Mesodermal cell (in vitro differentiated cells): ENCODE data around the gene KLHL4.
"Not testable (repeated sequence)": the region's sequence is repeated elsewhere in the genome, so short reads cannot be mapped to it uniquely, and the experiment has no call there.

Source experiments
- H3K27ac ChIP-seq: 2 replicates; pipeline ENCODE4 v1.7.0; 2013; ENCODE audit warnings: mild to moderate bottlenecking, low read depth, low read length, moderate library complexity; ENCODE audit not compliant: severe bottlenecking
- H3K36me3 ChIP-seq: 2 replicates; pipeline ENCODE4 v1.7.1; 2013; ENCODE audit warnings: mild to moderate bottlenecking, low read length, moderate library complexity; ENCODE audit not compliant: control insufficient read depth, insufficient read depth
- H3K4me1 ChIP-seq: one replicate; pipeline ENCODE4 v1.7.1; 2013; ENCODE audit warnings: mild to moderate bottlenecking, low read length; ENCODE audit not compliant: insufficient read depth, control insufficient read depth, poor library complexity, severe bottlenecking
- H3K4me3 ChIP-seq: 2 replicates; pipeline ENCODE4 v1.7.0; 2013; ENCODE audit warnings: low read length, control low read depth, mild to moderate bottlenecking; ENCODE audit not compliant: insufficient read depth, poor library complexity, severe bottlenecking; ENCODE audit errors: extremely low read depth
- H3K9me3 ChIP-seq: 2 replicates; pipeline ENCODE4 v1.7.1; 2013; ENCODE audit warnings: mild to moderate bottlenecking, low read length, moderate library complexity; ENCODE audit not compliant: control insufficient read depth
- WGBS, 2 experiments: methylation state at CpG; one replicate each; pipeline ENCODE4 v1.1.5; 2013; ENCODE audit warnings: missing lambda C conversion rate in 2 of 2; ENCODE audit not compliant: insufficient coverage in 2 of 2; 5-methylcytosine and 5-hydroxymethylcytosine counted together

KLHL4 gene

DNA sequence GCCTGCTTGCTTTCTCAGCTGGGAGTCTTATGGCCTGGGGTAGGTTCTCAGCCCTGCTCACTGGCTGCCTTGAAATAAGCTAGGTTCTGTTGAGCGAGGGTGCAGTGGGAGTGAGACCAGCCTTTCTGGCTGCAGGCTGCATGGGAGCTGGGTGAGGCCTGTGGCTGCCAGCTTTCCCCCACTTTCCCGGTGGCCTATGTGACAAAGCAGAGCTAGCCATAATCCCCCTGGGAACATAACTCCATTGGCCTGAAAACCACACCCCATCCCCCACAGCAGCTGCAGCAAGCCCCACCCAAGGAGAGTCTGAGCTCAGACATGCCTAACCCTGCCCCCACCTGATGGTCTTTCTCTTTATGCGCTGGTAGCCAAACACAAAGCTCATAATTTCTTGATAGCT lies 118.9 kb downstream of the KLHL4 start:
- H3K36me3 ChIP-seq, result peaks cover 21% of the 10 kb centered on the region
- H3K4me3 ChIP-seq, result no peak overlapping the region
- no peaks in the 10 kb centered on the region for H3K9me3 ChIP-seq
- H3K27ac ChIP-seq, result no peak overlapping the region
- H3K4me1 ChIP-seq, result no peaks in the 10 kb centered on the region
- WGBS, 2 experiments, result 100% methylated on average over 1 of the region's 3 CpGs; no CpG with 5 or more reads in 1 of the 2 experiments

DNA sequence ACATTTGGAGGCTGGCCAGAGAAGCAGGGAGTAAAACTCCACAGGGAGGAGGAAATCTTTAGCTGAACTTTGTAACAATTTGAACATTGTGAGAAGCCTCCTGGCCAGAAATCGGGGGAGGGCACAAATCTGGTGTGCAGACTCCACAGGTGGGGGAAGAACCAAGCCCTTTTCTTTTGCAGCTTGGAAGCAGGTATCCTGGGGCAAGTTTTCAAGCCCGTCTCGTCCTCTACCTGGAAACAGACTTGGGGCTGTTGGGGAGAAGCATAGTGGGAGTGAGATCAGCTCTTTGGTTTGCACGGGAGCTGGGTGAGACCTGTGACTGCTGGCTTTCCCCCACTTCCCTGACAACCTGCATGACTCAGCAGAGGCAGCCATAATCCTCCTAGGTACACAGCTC lies 123.8 kb downstream of the KLHL4 start:
- peaks cover 18% of the 10 kb centered on the region for H3K36me3 ChIP-seq
- not testable (repeated sequence) for H3K4me1 ChIP-seq, H3K27ac ChIP-seq, H3K4me3 ChIP-seq, H3K9me3 ChIP-seq
- WGBS, 2 experiments, result 67% methylated on average over 1 of the region's 4 CpGs; no CpG with 5 or more reads in 1 of the 2 experiments

DNA sequence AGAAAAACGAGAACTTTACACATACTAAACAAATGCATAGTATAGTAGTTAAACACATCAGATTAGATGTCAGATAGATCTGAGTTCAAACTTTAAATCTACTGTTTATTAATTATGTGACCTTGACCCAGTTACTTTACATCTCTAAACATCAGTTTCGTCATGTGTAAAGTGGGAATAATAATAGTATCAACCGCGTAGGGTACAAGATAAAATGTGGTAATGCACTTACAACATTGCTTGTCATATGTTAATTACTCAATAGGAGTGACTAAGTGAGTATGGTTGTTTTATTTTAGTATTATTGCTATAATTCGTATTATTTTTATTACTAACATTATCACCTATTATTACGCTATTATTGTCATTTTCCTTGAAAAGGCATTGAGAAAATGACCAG lies 144.2 kb downstream of the KLHL4 start:
- peaks cover 3% of the 10 kb centered on the region for H3K4me1 ChIP-seq
- no peak overlapping the region for H3K4me3 ChIP-seq
- H3K9me3 ChIP-seq, result no peaks in the 10 kb centered on the region
- H3K36me3 ChIP-seq, result no peaks in the 10 kb centered on the region
- no peak overlapping the region for H3K27ac ChIP-seq
- no CpG with 5 or more reads among the region's 6 CpGs for WGBS, 2 experiments

DNA sequence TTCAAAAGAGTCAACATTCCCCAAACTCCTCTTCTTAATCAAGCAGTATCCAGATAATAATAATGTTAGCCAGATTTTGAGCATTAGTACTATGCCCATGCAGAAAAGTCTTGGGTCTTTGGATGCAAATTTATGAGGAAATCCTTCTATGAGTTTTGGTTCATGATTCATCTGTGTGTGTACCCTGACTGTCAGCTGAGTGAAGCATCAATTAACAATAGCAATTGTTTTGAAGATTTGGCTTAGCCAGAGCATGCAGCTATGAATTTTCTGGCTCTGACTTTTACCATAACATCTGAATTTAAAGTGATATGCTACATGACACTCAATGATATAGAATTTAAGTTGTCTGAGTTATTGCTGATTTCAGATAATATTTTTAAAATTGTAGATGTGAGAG lies 145.8 kb downstream of the KLHL4 start:
- Histone ChIP-seq H3K36me3 (no peaks in the 10 kb centered on the region), H3K4me1 (no peaks in the 10 kb centered on the region), H3K9me3 (no peaks in the 10 kb centered on the region), H3K4me3 (no peak overlapping the region), H3K27ac (no peak overlapping the region)

DNA sequence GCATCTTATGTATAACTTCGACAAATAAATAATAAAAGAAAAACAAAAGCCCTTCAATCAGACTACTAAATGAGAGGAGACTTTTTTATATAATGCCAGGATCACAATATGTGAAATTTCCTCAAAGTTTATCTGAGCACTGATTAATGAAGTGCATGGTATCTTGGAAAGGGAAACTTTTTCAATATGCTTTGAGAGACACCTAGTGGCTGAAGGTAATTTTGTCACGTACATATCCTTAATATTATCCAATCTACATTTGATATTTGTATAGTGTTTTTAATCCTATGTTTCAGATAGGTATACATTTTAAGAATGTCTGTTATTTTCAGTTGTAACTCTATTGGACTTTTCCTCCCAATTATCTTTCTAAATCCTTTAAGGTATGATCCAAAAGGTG lies 146.8 kb downstream of the KLHL4 start:
- Histone ChIP-seq H3K4me3 (no peak overlapping the region), H3K4me1 (no peaks in the 10 kb centered on the region), H3K27ac (no peak overlapping the region), H3K36me3 (no peaks in the 10 kb centered on the region), H3K9me3 (no peaks in the 10 kb centered on the region)
- WGBS, 2 experiments, result no CpG with 5 or more reads among the region's 2 CpGs

DNA sequence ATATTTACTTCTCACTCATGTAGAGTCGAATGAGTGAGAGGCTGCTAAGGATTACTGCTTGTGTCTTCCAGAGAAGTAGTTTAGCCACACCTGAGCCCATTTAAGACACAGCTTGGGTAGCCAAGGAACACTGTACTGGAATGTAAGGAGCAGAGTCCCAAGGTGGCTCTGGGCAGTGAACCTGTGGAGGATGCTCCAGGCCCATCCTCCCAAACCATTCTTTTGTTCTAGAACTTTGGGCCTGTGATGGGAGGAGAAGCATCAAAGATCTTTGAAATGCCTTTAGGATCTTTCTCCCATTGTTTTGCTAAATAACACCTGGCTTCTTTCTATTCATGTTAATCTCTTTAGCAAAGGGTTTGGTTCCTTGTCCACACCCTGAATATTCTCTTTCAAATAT lies 162.2 kb downstream of the KLHL4 start:
- no peak overlapping the region for H3K27ac ChIP-seq
- H3K4me3 ChIP-seq, result no peak overlapping the region
- whole genome bisulfite sequencing, 2 experiments, result no CpG with 5 or more reads among the region's 1 CpG
- H3K9me3 ChIP-seq, result no peaks in the 10 kb centered on the region
- no peaks in the 10 kb centered on the region for H3K36me3 ChIP-seq
- H3K4me1 ChIP-seq, result no peaks in the 10 kb centered on the region

DNA sequence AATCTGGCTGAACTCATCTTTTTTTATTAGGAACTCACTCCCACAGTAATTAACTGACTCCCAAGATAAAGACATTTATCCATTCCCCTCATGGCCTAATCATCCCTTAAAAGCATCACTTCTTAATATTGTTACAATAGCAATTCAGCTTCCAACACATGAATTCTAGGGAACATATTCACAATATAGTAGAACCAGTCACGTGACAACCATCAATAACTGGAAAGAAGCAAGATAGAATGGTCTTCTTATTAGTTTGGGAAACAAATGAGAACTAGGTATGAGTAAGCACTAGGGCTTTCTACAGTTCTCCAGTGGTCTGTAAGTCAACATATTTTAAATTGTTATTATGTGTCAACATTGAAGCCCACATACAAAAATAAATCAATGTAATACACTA lies 170.1 kb downstream of the KLHL4 start:
- Histone ChIP-seq H3K4me3 (no peak overlapping the region), H3K27ac (no peak overlapping the region), H3K36me3 (no peaks in the 10 kb centered on the region), H3K9me3 (no peaks in the 10 kb centered on the region), H3K4me1 (no peaks in the 10 kb centered on the region)
- no CpG with 5 or more reads among the region's 1 CpG for WGBS, 2 experiments

DNA sequence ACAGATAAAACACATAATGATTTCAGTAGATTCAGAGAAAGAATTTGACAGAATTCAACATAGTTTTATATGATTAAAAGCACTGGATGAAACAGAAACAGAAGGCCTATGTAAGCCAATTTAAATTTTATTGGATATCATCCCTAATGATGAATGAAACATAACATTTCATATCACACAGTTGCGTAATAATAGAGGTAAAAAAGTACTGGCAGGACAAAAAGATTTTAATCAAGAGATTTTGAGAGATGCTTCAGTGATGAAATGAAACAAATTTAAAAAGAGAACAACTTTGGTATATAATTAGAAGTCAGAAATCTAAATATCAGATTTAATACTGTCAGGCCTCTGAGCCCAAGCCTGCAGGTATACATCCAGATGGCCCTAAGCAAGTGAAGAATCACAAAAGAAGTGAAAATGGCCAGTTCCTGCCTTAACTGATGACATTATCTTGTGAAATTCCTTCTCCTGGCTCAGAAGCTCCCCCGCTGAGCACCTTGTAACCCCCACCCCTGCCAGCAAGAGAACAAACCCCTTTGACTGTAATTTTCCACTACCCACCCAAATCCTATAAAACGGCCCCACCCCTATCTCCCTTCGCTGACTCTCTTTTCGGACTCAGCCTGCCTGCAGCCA lies 170.6 kb downstream of the KLHL4 start:
- not testable (repeated sequence) for H3K4me1 ChIP-seq, H3K36me3 ChIP-seq, H3K9me3 ChIP-seq, H3K27ac ChIP-seq, H3K4me3 ChIP-seq
- WGBS, 2 experiments, result 83% methylated on average over 1 of the region's 5 CpGs; no CpG with 5 or more reads in 1 of the 2 experiments

DNA sequence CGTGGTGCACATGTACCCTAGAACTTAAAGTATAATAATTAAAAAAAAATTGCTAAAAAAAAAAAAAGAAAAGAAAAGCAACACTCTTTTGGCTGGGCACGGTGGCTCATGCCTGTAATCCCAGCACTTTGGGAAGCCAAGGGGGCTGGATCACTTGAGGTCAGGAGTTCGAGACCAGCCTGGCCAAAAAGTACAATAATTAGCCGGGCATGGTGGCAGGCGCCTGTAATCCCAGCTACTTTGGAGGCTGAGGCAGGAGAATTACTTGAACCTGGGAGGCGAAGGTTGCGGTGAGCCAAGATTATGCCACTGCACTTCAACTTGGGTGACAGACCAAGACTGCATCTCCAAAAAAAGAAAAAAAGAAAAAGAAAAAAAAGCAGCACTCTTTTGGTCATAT lies 171.6 kb downstream of the KLHL4 start:
- not testable (repeated sequence) for H3K4me1 ChIP-seq, H3K4me3 ChIP-seq, H3K27ac ChIP-seq, H3K9me3 ChIP-seq, H3K36me3 ChIP-seq
- 73 to 100% methylated on average over 3 to 4 of the region's 7 CpGs for WGBS, 2 experiments

DNA sequence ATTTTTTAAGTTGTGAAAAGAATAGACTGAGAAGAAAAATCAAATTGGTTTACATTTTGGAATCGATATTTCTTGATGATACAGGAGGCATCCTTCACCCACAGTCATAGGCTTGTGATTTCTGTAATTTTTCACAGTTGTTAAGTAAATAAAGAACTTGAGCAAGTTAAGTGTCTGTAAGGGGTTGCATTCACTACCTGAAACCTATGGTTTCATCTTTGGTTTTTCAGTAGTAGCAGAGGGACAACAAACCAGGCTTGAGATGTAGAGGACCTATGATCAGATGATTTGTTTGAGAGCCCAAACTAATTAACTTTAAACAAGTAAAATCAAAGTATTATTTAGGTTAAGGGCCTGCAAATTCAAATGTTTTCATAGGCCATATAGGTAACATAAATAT lies 175.6 kb downstream of the KLHL4 start:
- H3K4me1 ChIP-seq, result no peaks in the 10 kb centered on the region
- no peak overlapping the region for H3K27ac ChIP-seq
- no peaks in the 10 kb centered on the region for H3K9me3 ChIP-seq
- no peaks in the 10 kb centered on the region for H3K36me3 ChIP-seq
- WGBS, 2 experiments, result no CpG with 5 or more reads among the region's 1 CpG
- H3K4me3 ChIP-seq, result no peak overlapping the region

DNA sequence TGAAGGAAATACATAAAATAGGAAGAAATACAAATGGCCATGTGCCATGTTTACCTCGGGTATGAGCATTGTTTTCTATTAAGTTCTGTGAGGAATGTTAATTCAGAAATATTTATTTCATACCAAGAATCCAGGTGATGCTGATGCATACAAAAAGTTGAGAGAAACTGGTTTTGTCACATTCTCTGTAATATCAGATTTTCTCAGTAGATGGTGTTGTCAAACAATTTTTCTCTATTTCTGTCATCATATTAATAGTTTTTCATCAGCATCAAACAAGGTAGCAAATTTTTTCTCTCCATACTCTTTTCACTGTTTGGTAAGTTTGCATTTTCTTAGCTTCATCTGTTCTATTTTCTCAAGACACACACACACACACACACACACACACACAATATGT lies 179.8 kb downstream of the KLHL4 start:
- Histone ChIP-seq H3K27ac (no peak overlapping the region), H3K9me3 (no peaks in the 10 kb centered on the region), H3K4me1 (no peaks in the 10 kb centered on the region), H3K36me3 (no peaks in the 10 kb centered on the region), H3K4me3 (no peak overlapping the region)
- no CpG with 5 or more reads among the region's 1 CpG for WGBS, 2 experiments
